HEK293 (cell line): ENCODE measurements around the gene MSLN.

Source experiments
- CTCF ChIA-PET: fragments of 350-600 bp; formaldehyde crosslinking; extraction: SDS; loops from one replicate; lab custom pipeline; 2021; ENCODE audit warnings: antibody characterized with exemption; lab: Yijun Ruan, JAX
- POLR2A ChIA-PET: fragments of 300-600 bp; formaldehyde crosslinking; extraction: SDS; loops from one replicate; lab custom pipeline; 2020; ENCODE audit warnings: antibody characterized with exemption, inconsistent platforms; lab: Yijun Ruan, JAX
- H3K27ac ChIP-seq: fragments of 200-500 bp; sonication (Bioruptor generic); 2 replicates; pipeline ENCODE4 v1.5.1; 2014; ENCODE audit warnings: low read depth, low read length, control low read depth, inconsistent platforms; ENCODE audit errors: extremely low read depth
- H3K36me3 ChIP-seq, 2 experiments: fragments of 200-500 bp in 1 of 2; sonication (Bioruptor generic) in 1 of 2; 1 replicate in 1 of 2; 2 replicates in 1 of 2; pipeline ENCODE4 v1.5.1; 2014 to 2017; ENCODE audit warnings: inconsistent platforms in 2 of 2, low read length in 2 of 2; ENCODE audit not compliant: control insufficient read depth in 2 of 2, insufficient read depth in 1 of 2
- H3K4me1 ChIP-seq: fragments of 200-500 bp; sonication (Bioruptor generic); 2 replicates; pipeline ENCODE4 v1.5.1; 2014; ENCODE audit warnings: mild to moderate bottlenecking, low read length, inconsistent platforms; ENCODE audit not compliant: control insufficient read depth, insufficient read depth
- H3K4me3 ChIP-seq: 2 replicates; pipeline ENCODE4 v1.5.1; 2011; ENCODE audit warnings: low read depth, mild to moderate bottlenecking, control low read depth, low read length, moderate library complexity
- H3K9me3 ChIP-seq: fragments of 200-500 bp; sonication (Bioruptor generic); 2 replicates; pipeline ENCODE4 v1.5.1; 2014; ENCODE audit warnings: low read depth, low read length, inconsistent platforms; ENCODE audit not compliant: control insufficient read depth, insufficient read depth
- ELK4 ChIP-seq: IDR thresholded peaks from 2 replicates; pipeline ENCODE4 v1.6.1; 2011; ENCODE audit warnings: mild to moderate bottlenecking, low read depth, low read length, borderline replicate concordance
- KLF16 ChIP-seq: fragments of 450-650 bp; formaldehyde crosslinking; IDR thresholded peaks from 2 replicates; pipeline ENCODE4 v1.5.1; 2017; ENCODE audit warnings: missing biosample characterization, missing genetic modification characterization
- OVOL3 ChIP-seq: fragments of 450-650 bp; formaldehyde crosslinking; IDR thresholded peaks from 2 replicates; pipeline ENCODE4 v1.5.1; 2016; ENCODE audit warnings: missing biosample characterization, missing genetic modification characterization
- PRDM4 ChIP-seq: fragments of 450-650 bp; formaldehyde crosslinking; IDR thresholded peaks from 2 replicates; pipeline ENCODE4 v1.5.1; 2017; ENCODE audit warnings: missing biosample characterization, missing genetic modification characterization
- PRDM6 ChIP-seq: fragments of 450-650 bp; formaldehyde crosslinking; IDR thresholded peaks from 2 replicates; pipeline ENCODE4 v1.5.1; 2017; ENCODE audit warnings: missing biosample characterization, missing genetic modification characterization
- SALL2 ChIP-seq: fragments of 450-650 bp; formaldehyde crosslinking; IDR thresholded peaks from 2 replicates; pipeline ENCODE4 v1.5.0; 2017; ENCODE audit warnings: missing biosample characterization, mild to moderate bottlenecking, missing genetic modification characterization, borderline replicate concordance
- TCF7L2 ChIP-seq: IDR thresholded peaks from 2 replicates; pipeline ENCODE4 v1.6.1; 2011; ENCODE audit warnings: low read depth, mild to moderate bottlenecking, inconsistent platforms, low read length, moderate library complexity, borderline replicate concordance
- TSHZ1 ChIP-seq: fragments of 450-650 bp; formaldehyde crosslinking; IDR thresholded peaks from 2 replicates; pipeline ENCODE4 v1.5.1; 2016; ENCODE audit warnings: missing biosample characterization, missing genetic modification characterization, borderline replicate concordance
- ZBTB26 ChIP-seq: fragments of 450-650 bp; formaldehyde crosslinking; optimal IDR thresholded peaks from 2 replicates; pipeline ENCODE3; 2016; ENCODE audit warnings: missing biosample characterization, mild to moderate bottlenecking, missing genetic modification characterization
- ZBTB7A ChIP-seq: fragments of 450-650 bp; formaldehyde crosslinking; IDR thresholded peaks from 2 replicates; pipeline ENCODE4 v1.5.1; 2016; ENCODE audit warnings: low read depth, missing biosample characterization, missing genetic modification characterization
- ZNF133 ChIP-seq: fragments of 450-650 bp; formaldehyde crosslinking; IDR thresholded peaks from 2 replicates; pipeline ENCODE4 v1.5.1; 2016; ENCODE audit warnings: missing biosample characterization, missing genetic modification characterization
- ZNF280D ChIP-seq: fragments of 450-650 bp; formaldehyde crosslinking; IDR thresholded peaks from 2 replicates; pipeline ENCODE4 v1.5.1; 2016; ENCODE audit warnings: missing biosample characterization, missing genetic modification characterization
- ZNF621 ChIP-seq: fragments of 450-650 bp; formaldehyde crosslinking; IDR thresholded peaks from 2 replicates; pipeline ENCODE4 v1.5.1; 2017; ENCODE audit warnings: missing biosample characterization, missing genetic modification characterization
- ZNF692 ChIP-seq: fragments of 450-650 bp; formaldehyde crosslinking; IDR thresholded peaks from 2 replicates; pipeline ENCODE4 v1.5.1; 2016; ENCODE audit warnings: missing biosample characterization, missing genetic modification characterization
- ZNF791 ChIP-seq: fragments of 450-650 bp; formaldehyde crosslinking; IDR thresholded peaks from 2 replicates; pipeline ENCODE4 v1.5.1; 2016; ENCODE audit warnings: missing biosample characterization, missing genetic modification characterization
- ZNF843 ChIP-seq: fragments of 450-650 bp; formaldehyde crosslinking; IDR thresholded peaks from 2 replicates; pipeline ENCODE4 v1.5.1; 2016; ENCODE audit warnings: missing biosample characterization, missing genetic modification characterization
- ZSCAN18 ChIP-seq: fragments of 450-650 bp; formaldehyde crosslinking; IDR thresholded peaks from 2 replicates; pipeline ENCODE4 v1.5.1; 2016; ENCODE audit warnings: missing biosample characterization, missing genetic modification characterization

MSLN gene

GRCh38 chr16:756428-756827 lies 4.1 kb upstream of the MSLN start (continued):
- TF ChIP-seq TSHZ1 (tag by site-specific recombination), result no peak

GRCh38 chr16:759110-759910 lies 1.2 kb upstream of the MSLN start:
- ChIA-PET POLR2A (interaction anchor here (0.7 kb wide), 1 partner anchor 24 kb away, joined by 3 read pairs; no protein-coding TSS in a partner anchor), CTCF (interaction anchor here (1.5 kb wide), 1 partner anchor 10 kb away, joined by 5 read pairs; no protein-coding TSS in a partner anchor)
- Histone ChIP-seq H3K4me3 (no peak overlapping the region), H3K27ac (no peak overlapping the region), H3K4me1 (no peaks in the 10 kb centered on the region), H3K36me3 (no peaks in the 10 kb centered on the region), H3K9me3 (no peaks in the 10 kb centered on the region)
- TF ChIP-seq PRDM4 (tag by site-specific recombination) (no peak), ZNF843 (no peak), ZBTB26 (tag by site-specific recombination) (no peak), ZNF791 (no peak), ZNF692 (no peak), ZNF621 (tag by site-specific recombination) (no peak), ZSCAN18 (tag by site-specific recombination) (no peak), OVOL3 (no peak), ZBTB7A (tag by site-specific recombination) (no peak), TCF7L2 (no peak), PRDM6 (tag by site-specific recombination) (no peak), ZNF133 (tag by site-specific recombination) (no peak), ELK4 (no peak), SALL2 (tag by site-specific recombination) (no peak), KLF16 (tag by site-specific recombination) (no peak), ZNF280D (tag by site-specific recombination) (no peak)
